Measurements from ENCODE around the gene SMYD3.

The SMYD3 gene

DNA sequence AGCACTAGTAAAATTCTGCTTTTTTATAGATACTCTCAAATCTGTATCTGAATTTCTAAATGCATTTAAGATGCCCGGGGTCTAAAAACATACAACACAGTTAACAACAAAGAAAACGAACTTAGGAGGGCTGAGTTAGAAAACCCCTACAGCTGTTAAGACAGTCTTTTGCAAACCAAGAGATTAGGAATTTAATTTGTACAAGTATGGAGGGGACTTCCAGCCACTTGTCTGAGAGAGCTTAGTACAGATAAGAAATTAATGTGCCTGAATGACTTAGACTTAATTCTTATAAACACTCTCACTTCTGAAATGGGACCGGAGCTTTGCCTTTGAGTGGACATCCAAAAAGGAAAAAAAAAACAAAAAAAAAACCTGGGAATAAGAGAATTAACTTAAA is 61.6 kb downstream of the SMYD3 start:
- Histone ChIP-seq H3K9ac (ENCODE audit: low read depth in 1 of 2, low read length in 2 of 2) (no peak overlapping the region), H3K27ac (ENCODE audit: low read depth in 2 of 2, low read length in 2 of 2) (no peak overlapping the region)

DNA sequence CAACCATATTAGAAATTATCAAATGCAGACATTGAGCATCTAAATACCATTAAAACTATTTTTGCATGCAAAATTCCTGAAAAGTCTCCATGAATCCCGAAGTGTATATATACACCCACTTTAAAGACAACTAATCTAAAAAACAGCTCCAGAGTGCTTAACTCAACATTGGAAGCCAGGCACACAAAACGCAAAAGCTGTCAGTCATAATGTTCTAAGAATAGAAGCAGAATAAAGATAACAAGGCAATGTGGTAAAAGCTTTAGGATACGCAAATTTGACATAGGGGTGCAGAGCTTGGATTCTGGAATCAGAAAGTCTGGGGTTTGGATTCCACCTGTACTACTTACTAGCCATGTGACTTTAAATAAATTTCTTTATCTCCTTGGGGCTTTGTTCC is 62.5 kb downstream of the SMYD3 start:
- Histone ChIP-seq H3K4me1 (ENCODE audit: control insufficient read depth in 2 of 2, insufficient read depth in 2 of 2, low read length in 2 of 2) (no peaks in the 10 kb centered on the region), H3K4me3 (ENCODE audit: low read length in 2 of 2) (no peak overlapping the region), H3K27me3 (ENCODE audit: control insufficient read depth in 2 of 2, insufficient read depth in 2 of 2, low read length in 2 of 2) (no peaks in the 10 kb centered on the region), H3K9me3 (ENCODE audit: control insufficient read depth in 2 of 2, low read length in 2 of 2) (no peaks in the 10 kb centered on the region), H3K9ac (ENCODE audit: low read depth in 1 of 2, low read length in 2 of 2) (no peak overlapping the region), H3K27ac (ENCODE audit: low read depth in 2 of 2, low read length in 2 of 2) (no peak overlapping the region), H3K36me3 (ENCODE audit: control insufficient read depth in 2 of 2, insufficient read depth in 2 of 2, low read length in 2 of 2) (no peaks in the 10 kb centered on the region)

More for the DNA sequence above, 61.6 kb downstream of the SMYD3 start:
- no peak overlapping the region for H3K4me3 ChIP-seq (ENCODE audit: low read length in 2 of 2)
- H3K36me3 ChIP-seq (ENCODE audit: control insufficient read depth in 2 of 2, insufficient read depth in 2 of 2, low read length in 2 of 2), result no peaks in the 10 kb centered on the region
- no peaks in the 10 kb centered on the region for H3K4me1 ChIP-seq (ENCODE audit: control insufficient read depth in 2 of 2, insufficient read depth in 2 of 2, low read length in 2 of 2)
- H3K9me3 ChIP-seq (ENCODE audit: control insufficient read depth in 2 of 2, low read length in 2 of 2), result no peaks in the 10 kb centered on the region
- H3K27me3 ChIP-seq (ENCODE audit: control insufficient read depth in 2 of 2, insufficient read depth in 2 of 2, low read length in 2 of 2), result no peaks in the 10 kb centered on the region

DNA sequence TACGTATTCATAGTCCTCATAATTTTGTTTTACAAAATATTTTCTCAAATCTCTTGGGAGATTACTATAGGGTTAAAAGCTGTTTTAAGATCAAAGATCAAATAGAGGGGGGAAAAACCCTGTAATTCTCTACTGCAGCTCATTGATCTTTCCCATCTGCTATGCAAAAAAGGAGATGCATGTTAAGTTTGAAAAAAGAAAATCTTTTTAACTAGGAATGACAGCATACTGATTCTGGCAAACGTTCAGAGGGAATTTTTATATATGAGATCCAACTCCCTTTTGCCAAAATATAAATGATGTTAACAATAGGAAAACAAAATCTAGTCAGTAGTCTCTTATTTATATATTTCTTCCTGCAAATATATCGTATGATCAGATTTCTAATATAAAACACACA is 69.1 kb downstream of the SMYD3 start:
- H3K27me3 ChIP-seq (ENCODE audit: control insufficient read depth in 2 of 2, insufficient read depth in 2 of 2, low read length in 2 of 2), result no peaks in the 10 kb centered on the region
- H3K36me3 ChIP-seq (ENCODE audit: control insufficient read depth in 2 of 2, insufficient read depth in 2 of 2, low read length in 2 of 2), result no peaks in the 10 kb centered on the region
- H3K4me3 ChIP-seq (ENCODE audit: low read length in 2 of 2), result no peak overlapping the region
- no peak overlapping the region for H3K9ac ChIP-seq (ENCODE audit: low read depth in 1 of 2, low read length in 2 of 2)
- no peaks in the 10 kb centered on the region for H3K9me3 ChIP-seq (ENCODE audit: control insufficient read depth in 2 of 2, low read length in 2 of 2)
- no peaks in the 10 kb centered on the region for H3K4me1 ChIP-seq (ENCODE audit: control insufficient read depth in 2 of 2, insufficient read depth in 2 of 2, low read length in 2 of 2)
- no peak overlapping the region for H3K27ac ChIP-seq (ENCODE audit: low read depth in 2 of 2, low read length in 2 of 2)

DNA sequence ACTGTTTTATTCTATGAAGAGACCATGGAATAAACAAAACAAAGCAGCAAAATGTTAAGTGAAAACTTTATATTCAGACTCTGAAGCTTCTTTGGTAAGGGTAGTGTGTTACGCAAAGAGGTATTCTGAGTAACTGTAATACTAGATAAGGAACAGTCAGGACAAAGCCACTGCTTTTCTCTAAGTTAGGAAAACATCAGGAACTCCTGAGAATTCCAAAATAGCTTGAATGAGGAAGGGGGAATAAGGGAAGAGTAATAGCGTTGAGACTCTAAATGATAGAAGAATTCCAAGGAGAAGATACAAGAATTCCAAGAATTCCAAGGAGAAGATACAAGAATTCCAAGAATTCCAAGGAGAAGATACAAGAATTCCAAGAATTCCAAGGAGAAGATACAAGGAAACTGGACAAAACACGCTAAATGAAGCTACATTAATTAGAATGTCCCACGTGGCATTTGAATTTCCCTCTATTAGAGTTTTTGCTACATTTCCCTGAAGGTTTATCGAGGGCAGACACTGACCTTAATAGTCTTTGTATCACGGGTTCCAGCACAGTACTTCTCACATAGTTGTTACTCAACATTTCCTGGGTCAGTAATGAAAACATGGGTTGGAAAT is 71.5 kb downstream of the SMYD3 start:
- Histone ChIP-seq H3K27me3 (ENCODE audit: control insufficient read depth in 2 of 2, insufficient read depth in 2 of 2, low read length in 2 of 2) (no peaks in the 10 kb centered on the region), H3K9me3 (ENCODE audit: control insufficient read depth in 2 of 2, low read length in 2 of 2) (no peaks in the 10 kb centered on the region), H3K27ac (ENCODE audit: low read depth in 2 of 2, low read length in 2 of 2) (no peak overlapping the region), H3K4me3 (ENCODE audit: low read length in 2 of 2) (no peak overlapping the region), H3K36me3 (ENCODE audit: control insufficient read depth in 2 of 2, insufficient read depth in 2 of 2, low read length in 2 of 2) (no peaks in the 10 kb centered on the region), H3K9ac (ENCODE audit: low read depth in 1 of 2, low read length in 2 of 2) (no peak overlapping the region), H3K4me1 (ENCODE audit: control insufficient read depth in 2 of 2, insufficient read depth in 2 of 2, low read length in 2 of 2) (no peaks in the 10 kb centered on the region)

DNA sequence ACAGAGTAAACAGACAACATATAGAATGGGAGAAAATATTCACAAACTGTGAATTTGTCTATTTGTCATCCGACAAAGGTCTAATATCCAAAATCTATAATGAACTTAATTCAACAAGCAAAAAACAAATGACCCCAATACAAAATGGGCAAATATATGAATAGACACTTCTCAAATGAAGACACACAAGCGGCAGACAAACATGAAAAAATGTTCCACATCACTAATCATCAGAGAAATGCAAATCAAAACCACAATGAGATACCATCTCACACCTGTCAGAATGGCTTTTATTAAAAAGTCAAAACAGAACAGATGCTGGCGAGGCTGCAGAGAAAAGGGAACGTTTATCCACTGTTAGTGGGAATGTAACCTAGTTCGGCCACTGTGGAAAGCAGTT is 72.7 kb downstream of the SMYD3 start:
- H3K27me3 ChIP-seq (ENCODE audit: control insufficient read depth in 2 of 2, insufficient read depth in 2 of 2, low read length in 2 of 2), result no peaks in the 10 kb centered on the region
- H3K9me3 ChIP-seq (ENCODE audit: control insufficient read depth in 2 of 2, low read length in 2 of 2), result no peaks in the 10 kb centered on the region
- H3K36me3 ChIP-seq (ENCODE audit: control insufficient read depth in 2 of 2, insufficient read depth in 2 of 2, low read length in 2 of 2), result no peaks in the 10 kb centered on the region
- no peak overlapping the region for H3K4me3 ChIP-seq (ENCODE audit: low read length in 2 of 2)
- no peak overlapping the region for H3K9ac ChIP-seq (ENCODE audit: low read depth in 1 of 2, low read length in 2 of 2)
- no peak overlapping the region for H3K27ac ChIP-seq (ENCODE audit: low read depth in 2 of 2, low read length in 2 of 2)
- no peaks in the 10 kb centered on the region for H3K4me1 ChIP-seq (ENCODE audit: control insufficient read depth in 2 of 2, insufficient read depth in 2 of 2, low read length in 2 of 2)

DNA sequence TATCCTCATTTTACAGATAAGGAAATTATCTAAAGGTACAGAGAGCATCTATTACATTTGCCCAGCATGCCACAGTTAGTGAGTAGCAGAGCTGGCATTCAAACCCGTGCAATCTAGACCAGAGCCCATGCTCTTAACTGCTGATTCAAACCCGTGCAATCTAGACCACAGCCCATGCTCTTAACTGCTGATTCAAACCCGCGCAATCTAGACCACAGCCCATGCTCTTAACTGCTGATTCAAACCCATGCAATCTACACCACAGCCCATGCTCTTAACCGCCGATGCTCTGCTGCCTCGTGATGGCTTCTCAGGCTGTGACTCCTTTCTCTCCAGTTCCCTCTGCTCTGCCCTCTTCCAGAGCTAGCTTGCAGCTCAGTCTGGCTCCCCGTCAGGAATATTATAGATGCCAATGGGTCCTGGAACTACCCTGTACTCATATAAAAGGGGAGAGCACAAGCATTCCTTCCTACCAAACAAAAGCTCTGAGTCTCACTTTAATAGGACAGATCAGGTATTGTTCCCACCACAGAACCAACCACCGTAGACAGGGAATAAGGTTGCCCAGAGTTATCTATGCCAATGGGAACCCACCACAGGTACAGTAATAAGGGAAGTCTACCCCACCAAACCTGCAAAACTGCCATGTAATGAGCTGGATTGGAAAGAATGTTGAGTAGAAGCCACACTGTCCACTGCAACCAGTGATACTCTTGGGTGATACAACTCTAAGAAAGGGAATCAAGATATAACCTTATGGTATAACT is 78.4 kb downstream of the SMYD3 start:
- no peak overlapping the region for H3K27ac ChIP-seq (ENCODE audit: low read depth in 2 of 2, low read length in 2 of 2)

DNA sequence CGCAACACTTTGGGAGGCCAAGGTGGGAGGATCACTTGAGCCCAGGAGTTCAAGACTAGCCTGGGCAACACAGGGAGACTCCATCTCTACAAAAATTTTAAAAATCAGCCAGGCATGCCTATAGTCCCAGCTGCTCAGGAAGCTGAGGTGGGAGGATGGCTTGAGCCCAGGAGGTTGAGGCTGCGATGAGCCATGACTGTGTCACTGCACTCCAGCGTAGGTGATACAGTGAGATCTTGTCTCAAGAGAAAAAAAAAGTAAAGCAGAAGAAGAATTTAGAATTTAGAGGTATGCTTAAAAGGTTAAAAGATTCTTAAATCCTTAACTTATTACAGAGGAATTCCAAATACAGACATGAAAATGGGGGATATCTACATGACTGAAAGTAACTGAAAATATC is 79.5 kb downstream of the SMYD3 start:
- Histone ChIP-seq H3K27ac (ENCODE audit: low read depth in 2 of 2, low read length in 2 of 2) (no peak overlapping the region), H3K9me3 (ENCODE audit: control insufficient read depth in 2 of 2, low read length in 2 of 2) (no peaks in the 10 kb centered on the region), H3K4me3 (ENCODE audit: low read length in 2 of 2) (no peak overlapping the region), H3K27me3 (ENCODE audit: control insufficient read depth in 2 of 2, insufficient read depth in 2 of 2, low read length in 2 of 2) (no peaks in the 10 kb centered on the region), H3K36me3 (ENCODE audit: control insufficient read depth in 2 of 2, insufficient read depth in 2 of 2, low read length in 2 of 2) (no peaks in the 10 kb centered on the region), H3K9ac (ENCODE audit: low read depth in 1 of 2, low read length in 2 of 2) (no peak overlapping the region), H3K4me1 (ENCODE audit: control insufficient read depth in 2 of 2, insufficient read depth in 2 of 2, low read length in 2 of 2) (no peaks in the 10 kb centered on the region)

More for the DNA sequence above, 78.4 kb downstream of the SMYD3 start:
- no peaks in the 10 kb centered on the region for H3K27me3 ChIP-seq (ENCODE audit: control insufficient read depth in 2 of 2, insufficient read depth in 2 of 2, low read length in 2 of 2)
- no peaks in the 10 kb centered on the region for H3K36me3 ChIP-seq (ENCODE audit: control insufficient read depth in 2 of 2, insufficient read depth in 2 of 2, low read length in 2 of 2)
- H3K4me1 ChIP-seq (ENCODE audit: control insufficient read depth in 2 of 2, insufficient read depth in 2 of 2, low read length in 2 of 2), result no peaks in the 10 kb centered on the region
- H3K9me3 ChIP-seq (ENCODE audit: control insufficient read depth in 2 of 2, low read length in 2 of 2), result no peaks in the 10 kb centered on the region
- no peak overlapping the region for H3K4me3 ChIP-seq (ENCODE audit: low read length in 2 of 2)
- H3K9ac ChIP-seq (ENCODE audit: low read depth in 1 of 2, low read length in 2 of 2), result no peak overlapping the region

DNA sequence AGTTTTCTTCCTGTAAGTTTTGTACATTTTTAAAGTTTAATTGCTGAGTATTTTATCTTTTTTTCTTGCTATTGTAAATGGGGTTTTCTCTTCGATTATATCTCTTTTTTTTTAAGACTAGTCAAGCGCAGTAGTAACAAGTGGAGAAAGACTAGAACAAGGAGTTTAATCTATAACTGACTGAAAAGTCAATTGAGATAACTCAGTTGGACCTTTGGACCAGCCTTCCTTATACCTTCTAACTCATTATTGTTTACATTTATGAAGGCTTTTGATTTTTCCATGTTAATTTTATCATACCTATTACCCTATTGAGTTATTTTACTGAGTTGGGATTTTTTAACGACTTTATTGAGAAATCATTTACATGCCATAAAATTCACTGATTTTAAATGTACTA is 81.2 kb downstream of the SMYD3 start:
- H3K4me3 ChIP-seq (ENCODE audit: low read length in 2 of 2), result no peak overlapping the region
- no peaks in the 10 kb centered on the region for H3K9me3 ChIP-seq (ENCODE audit: control insufficient read depth in 2 of 2, low read length in 2 of 2)
- H3K36me3 ChIP-seq (ENCODE audit: control insufficient read depth in 2 of 2, insufficient read depth in 2 of 2, low read length in 2 of 2), result no peaks in the 10 kb centered on the region
- no peaks in the 10 kb centered on the region for H3K27me3 ChIP-seq (ENCODE audit: control insufficient read depth in 2 of 2, insufficient read depth in 2 of 2, low read length in 2 of 2)
- H3K4me1 ChIP-seq (ENCODE audit: control insufficient read depth in 2 of 2, insufficient read depth in 2 of 2, low read length in 2 of 2), result no peaks in the 10 kb centered on the region
- H3K9ac ChIP-seq (ENCODE audit: low read depth in 1 of 2, low read length in 2 of 2), result no peak overlapping the region
- no peak overlapping the region for H3K27ac ChIP-seq (ENCODE audit: low read depth in 2 of 2, low read length in 2 of 2)

DNA sequence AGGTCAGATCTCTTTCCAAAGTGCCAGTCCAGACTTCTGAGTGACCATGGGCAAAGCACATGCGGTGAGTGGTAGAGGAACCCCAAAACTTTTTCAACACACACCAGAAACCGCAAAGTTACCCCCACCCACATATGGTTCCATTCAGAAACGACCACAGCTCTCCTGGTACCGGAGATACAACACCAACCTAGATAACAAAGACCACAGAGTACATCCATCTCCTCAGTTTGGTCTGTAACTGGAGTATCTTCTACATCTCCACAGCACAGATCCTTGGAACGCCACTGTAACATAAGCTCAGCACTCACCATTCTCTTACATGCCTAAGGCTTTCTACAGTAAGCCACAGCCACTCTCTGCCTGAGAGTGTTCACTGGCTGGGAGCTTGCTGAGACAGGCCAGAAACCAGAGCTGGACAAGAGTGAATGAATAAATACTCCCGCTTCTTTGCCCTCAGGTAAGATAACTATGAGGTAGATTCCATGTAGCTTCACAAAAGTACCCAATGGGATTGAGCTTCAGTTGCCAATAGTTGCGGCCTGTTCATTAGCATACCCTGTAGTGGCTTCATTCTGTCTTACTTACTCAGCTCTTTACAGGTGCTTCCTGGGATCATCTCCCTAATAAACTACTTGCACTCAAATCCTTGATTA is 81.8 kb downstream of the SMYD3 start:
- Histone ChIP-seq H3K9ac (ENCODE audit: low read depth in 1 of 2, low read length in 2 of 2) (no peak overlapping the region), H3K36me3 (ENCODE audit: control insufficient read depth in 2 of 2, insufficient read depth in 2 of 2, low read length in 2 of 2) (no peaks in the 10 kb centered on the region), H3K4me3 (ENCODE audit: low read length in 2 of 2) (no peak overlapping the region), H3K27ac (ENCODE audit: low read depth in 2 of 2, low read length in 2 of 2) (no peak overlapping the region), H3K4me1 (ENCODE audit: control insufficient read depth in 2 of 2, insufficient read depth in 2 of 2, low read length in 2 of 2) (no peaks in the 10 kb centered on the region), H3K27me3 (ENCODE audit: control insufficient read depth in 2 of 2, insufficient read depth in 2 of 2, low read length in 2 of 2) (no peaks in the 10 kb centered on the region), H3K9me3 (ENCODE audit: control insufficient read depth in 2 of 2, low read length in 2 of 2) (no peaks in the 10 kb centered on the region)

DNA sequence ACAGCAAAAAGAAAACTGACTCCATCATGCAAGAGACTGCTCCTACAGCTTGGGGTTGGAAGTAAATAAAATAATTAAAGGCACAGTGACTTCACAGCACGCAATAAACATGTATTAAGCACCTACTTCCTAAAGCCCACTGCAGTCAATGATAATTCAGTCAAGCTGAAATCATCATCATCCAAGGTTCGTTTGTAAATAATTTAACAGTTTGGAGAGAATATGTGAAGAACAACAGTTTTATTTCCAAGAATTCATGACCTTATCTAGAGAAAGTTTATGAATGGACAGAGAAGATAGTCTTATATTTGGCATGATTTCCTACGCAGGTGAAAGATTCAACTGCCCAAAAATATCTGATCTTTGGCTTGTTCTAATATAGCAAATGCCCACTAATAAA is 86.8 kb downstream of the SMYD3 start:
- Histone ChIP-seq H3K27me3 (ENCODE audit: control insufficient read depth in 2 of 2, insufficient read depth in 2 of 2, low read length in 2 of 2) (no peaks in the 10 kb centered on the region), H3K27ac (ENCODE audit: low read depth in 2 of 2, low read length in 2 of 2) (no peak overlapping the region), H3K4me1 (ENCODE audit: control insufficient read depth in 2 of 2, insufficient read depth in 2 of 2, low read length in 2 of 2) (no peaks in the 10 kb centered on the region), H3K9ac (ENCODE audit: low read depth in 1 of 2, low read length in 2 of 2) (no peak overlapping the region), H3K9me3 (ENCODE audit: control insufficient read depth in 2 of 2, low read length in 2 of 2) (no peaks in the 10 kb centered on the region), H3K4me3 (ENCODE audit: low read length in 2 of 2) (no peak overlapping the region), H3K36me3 (ENCODE audit: control insufficient read depth in 2 of 2, insufficient read depth in 2 of 2, low read length in 2 of 2) (no peaks in the 10 kb centered on the region)

All from mucosa of rectum (tissue), 2 donors.